Dermis lymphatic vessel endothelial cell (primary cell): ENCODE data around the gene DPP8. TPM values are rescaled to one million over a fixed set of nuclear protein-coding genes. Genes with fewer than 3 reads are reported as not detected.

ENCODE experiments used
- total RNA-seq: library from RNA; depleted of rRNA; stranded (reverse); fragments of >200 nt; gene quantifications from 2 replicates; pipeline ENCODE4 v1.2.1, GENCODE V29; 2014

Gene DPP8
- 63.8 and 73.9 TPM in 2 replicates for total RNA-seq

DNA sequence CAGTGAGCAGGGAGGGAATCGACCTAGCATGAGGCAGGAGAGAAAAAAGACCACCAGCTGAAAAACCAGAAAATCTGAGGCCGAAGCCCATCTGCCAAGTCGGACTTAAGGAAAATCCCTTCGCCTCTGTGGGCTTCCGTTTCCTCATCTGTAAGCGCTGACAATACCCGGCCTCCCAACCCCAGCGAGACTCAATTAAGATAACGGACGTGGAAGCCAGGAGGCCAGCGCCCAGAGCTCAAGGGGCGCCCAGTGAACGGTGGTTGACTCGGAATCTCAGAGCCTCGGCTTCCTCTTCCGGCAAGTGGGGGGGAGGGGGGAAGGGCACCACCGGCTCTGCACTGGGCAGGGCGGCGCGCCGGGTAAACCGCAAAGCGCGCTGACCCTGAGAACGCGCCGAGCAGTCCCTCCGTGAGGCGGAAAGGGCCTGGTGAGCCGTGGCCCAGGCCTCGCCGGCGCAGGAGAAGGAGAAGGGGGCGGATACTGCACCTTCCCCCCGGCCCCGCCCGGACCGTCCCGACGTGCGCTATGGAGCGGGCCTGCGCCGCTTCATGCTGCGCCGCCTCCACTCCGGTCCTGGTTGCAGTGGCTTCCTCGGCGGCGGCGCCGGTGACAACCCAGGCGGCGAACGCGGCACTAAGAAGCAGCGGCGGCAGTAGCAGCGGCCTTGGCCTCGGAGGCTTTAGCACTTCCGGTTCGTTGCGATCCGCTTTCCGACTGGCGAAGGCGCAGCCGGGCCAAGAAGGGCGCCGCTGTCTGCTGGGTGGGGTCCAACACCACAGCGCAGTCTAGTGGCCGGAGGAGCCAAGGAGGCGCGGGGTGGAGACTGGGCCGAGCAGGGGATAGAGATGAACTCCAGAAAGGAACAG lies at the start of gene DPP8:
DPP8 (minus strand) TSS at position 693 of the 869 bp plus-strand sequence. CDS start 5,136 bp downstream, outside the sequence.

DNA sequence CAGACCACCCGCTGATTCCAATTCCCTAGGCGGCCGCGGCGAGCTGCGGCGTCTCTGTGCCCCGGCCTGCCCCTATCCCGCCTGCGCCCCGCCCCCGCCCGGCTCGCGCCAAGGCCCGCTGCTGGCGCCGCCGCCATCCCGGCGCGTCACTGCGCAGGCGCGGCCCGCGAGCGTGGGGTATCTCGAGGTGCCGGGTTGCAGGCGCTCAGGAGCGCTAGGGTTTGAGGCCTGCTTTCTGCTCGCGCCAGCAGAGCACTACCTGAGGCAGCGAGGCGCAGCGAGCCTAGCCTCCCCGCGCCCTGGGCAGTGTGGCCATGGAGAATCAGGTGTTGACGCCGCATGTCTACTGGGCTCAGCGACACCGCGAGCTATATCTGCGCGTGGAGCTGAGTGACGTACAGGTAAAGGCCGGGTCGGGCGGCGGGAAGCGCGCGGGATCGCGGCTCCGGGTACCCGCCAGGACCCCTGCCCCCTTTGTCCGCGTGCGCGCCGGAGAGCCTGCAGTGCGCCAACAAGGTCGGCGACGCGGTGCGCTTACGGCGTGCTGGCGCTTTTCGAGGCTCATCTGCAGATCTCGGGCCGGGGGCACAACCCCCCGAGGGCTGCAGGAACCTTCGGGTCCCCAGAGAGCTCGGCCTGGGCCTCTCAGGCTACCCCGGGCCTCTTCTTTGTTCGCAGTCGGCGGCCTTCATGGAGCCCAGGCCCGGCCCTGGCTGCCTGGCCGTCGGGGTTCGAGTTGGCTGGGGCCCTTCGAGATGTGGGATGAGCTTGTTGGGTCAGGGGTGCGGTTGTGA lies 13.0 kb upstream of the DPP8 start, which contains the start of gene HACD3:
HACD3 (plus strand) TSS at position 146 of the 794 bp plus-strand sequence; CDS start at position 315, 169 bp downstream.

Other genes with a start within 250 kb of the DPP8 start
- gene PARP16, start 230.8 kb downstream of the DPP8 start, total RNA-seq: 1.9 and 2.1 TPM in 2 replicates
- not detected in 2 replicates for gene RNU5A-1, start 221.6 kb downstream of the DPP8 start, total RNA-seq
- gene RNU5B-1, start 213.0 kb downstream of the DPP8 start, total RNA-seq: not detected in 2 replicates
- gene IGDCC3, start 139.7 kb downstream of the DPP8 start, total RNA-seq: 0.09 TPM in 1 of 2 replicates, not detected in the other
- gene IGDCC4, start 94.7 kb downstream of the DPP8 start, total RNA-seq: under 0.01 and 0.09 TPM in 2 replicates
- gene HACD3, start 12.8 kb upstream of the DPP8 start, total RNA-seq: 82.5 and 111 TPM in 2 replicates
- 27.4 and 39.5 TPM in 2 replicates for gene INTS14, start 93.4 kb upstream of the DPP8 start, total RNA-seq
- gene SLC24A1, start 104.2 kb upstream of the DPP8 start, total RNA-seq: 19.1 and 31.2 TPM in 2 replicates